ENCODE measurements around the gene MRPS34. TPM values are rescaled to one million over a fixed set of nuclear protein-coding genes. Genes with fewer than 3 reads are reported as not detected.

MRPS34 gene
- total RNA-seq, 4 donors from 2014 or later, result 65.4 to 120 (median 90.0) TPM

GRCh38 chr16:1763521-1764511, 9.1 kb downstream of the MRPS34 start:
- peak in 1 of 2 donors; percentile 15 for ATAC-seq
- Histone ChIP-seq H3K9me3 (no peaks in the 10 kb centered on the region), H3K27me3 (no peaks in the 10 kb centered on the region), H3K36me3 (peaks cover 0 to 80% of the 10 kb centered on the region in 2 donors), H3K4me3 (no peak overlapping the region), H3K27ac (no peak overlapping the region), H3K4me1 (no peaks in the 10 kb centered on the region)
- TF ChIP-seq POLR2A (IDR thresholded peaks at IDR 0.05) (no peak), CTCF (IDR thresholded peaks at IDR 0.05 in 4 of 5, conservative IDR thresholded peaks at IDR 0.05 in 1 of 5) (peak in 1 of 5 experiments; percentile 18)
- intact Hi-C loops (cut with DNase I; ENCODE audit: low total_unique reads) (loop anchor here (5.0 kb wide), 1 partner anchor 337 kb away; no protein-coding TSS in a partner anchor), in situ Hi-C loops (cut with MboI; ENCODE audit: low sequenced_read_pairs in 4 of 4) (no loop called here)
- DNase-seq, result no peak

DNA sequence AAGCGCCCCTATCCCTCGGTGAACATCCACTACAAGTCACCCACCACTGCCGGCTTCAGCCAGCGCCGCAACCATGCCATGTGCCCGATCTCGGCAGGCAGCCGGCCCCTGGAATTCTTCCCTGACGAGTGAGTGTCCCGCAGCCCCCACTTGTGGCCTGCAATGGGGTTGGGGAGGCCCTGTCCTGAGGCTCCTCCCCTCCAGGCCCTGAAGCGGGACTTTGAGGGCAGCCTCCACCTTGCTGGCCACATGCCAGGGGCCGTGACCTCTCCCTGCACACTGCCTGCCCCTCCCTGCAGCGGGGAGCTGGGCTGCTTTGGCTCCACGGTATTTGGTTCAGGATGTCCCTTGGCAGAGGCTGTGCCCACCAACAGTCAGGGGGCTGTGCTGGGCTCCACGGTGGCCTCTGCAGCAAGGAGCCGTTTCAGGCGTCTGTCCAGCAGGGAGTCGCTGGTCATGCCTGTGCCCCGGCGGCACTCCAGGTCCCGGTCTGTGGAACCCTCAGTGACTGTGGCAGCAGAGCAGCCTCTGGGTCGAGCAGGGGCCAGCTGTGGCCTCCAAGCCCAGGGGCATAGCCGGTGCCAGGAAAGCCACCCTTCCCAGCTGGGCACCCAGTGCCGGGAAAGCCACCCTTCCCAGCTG, 9.9 kb downstream of the MRPS34 start:
- in situ Hi-C loops (cut with MboI; ENCODE audit: low sequenced_read_pairs in 4 of 4) (no loop called here), intact Hi-C loops (cut with DNase I; ENCODE audit: low total_unique reads) (loop anchor here (5.0 kb wide), 1 partner anchor 336 kb away; no protein-coding TSS in a partner anchor)
- Histone ChIP-seq H3K27me3 (no peaks in the 10 kb centered on the region), H3K4me3 (no peak overlapping the region), H3K4me1 (no peaks in the 10 kb centered on the region), H3K36me3 (peaks cover 0 to 79% of the 10 kb centered on the region in 2 donors), H3K27ac (no peak overlapping the region), H3K9me3 (no peaks in the 10 kb centered on the region)
- TF ChIP-seq POLR2A (IDR thresholded peaks at IDR 0.05) (no peak), CTCF (IDR thresholded peaks at IDR 0.05 in 4 of 5, conservative IDR thresholded peaks at IDR 0.05 in 1 of 5) (no peak)
- DNase-seq, result no peak
- ATAC-seq, result no peak

- no peak overlapping the region for H3K27ac ChIP-seq
- TF ChIP-seq CTCF (IDR thresholded peaks at IDR 0.05 in 4 of 5, conservative IDR thresholded peaks at IDR 0.05 in 1 of 5) (no peak), POLR2A (IDR thresholded peaks at IDR 0.05) (no peak)
- DNase-seq (no peak), ATAC-seq (no peak)
- no peaks in the 10 kb centered on the region for H3K9me3 ChIP-seq
- H3K4me3 ChIP-seq, result no peak overlapping the region
- in situ Hi-C loops (cut with MboI; ENCODE audit: low sequenced_read_pairs in 4 of 4) (no loop called here), intact Hi-C loops (cut with DNase I; ENCODE audit: low total_unique reads) (loop anchor here (5.0 kb wide), 1 partner anchor 335 kb away; no protein-coding TSS in a partner anchor)
- H3K36me3 ChIP-seq, result peaks cover 0 to 79% of the 10 kb centered on the region in 2 donors
- H3K27me3 ChIP-seq, result no peaks in the 10 kb centered on the region
- no peaks in the 10 kb centered on the region for H3K4me1 ChIP-seq
These were observed 10.6 kb downstream of the MRPS34 start for GRCh38 chr16:1762196-1762878.

DNA sequence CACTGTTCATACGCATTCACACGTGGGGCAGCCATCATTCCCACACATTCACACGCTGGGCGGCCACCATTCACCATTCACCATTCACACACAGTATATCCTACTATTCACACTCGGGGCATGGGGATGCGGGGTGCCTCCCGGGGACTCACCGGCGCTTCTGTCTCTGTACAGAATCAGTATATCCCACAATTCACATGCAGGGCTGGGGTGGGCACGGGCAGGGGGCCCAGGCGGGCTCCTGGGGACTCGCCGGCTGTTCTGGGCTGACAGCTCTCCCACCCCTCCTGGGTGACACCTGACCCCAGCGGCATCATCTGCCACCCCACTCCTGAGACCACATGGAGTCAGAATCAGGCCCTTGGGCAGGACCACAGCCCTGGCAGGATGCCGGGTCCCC, 11.2 kb downstream of the MRPS34 start:
- in situ Hi-C loops (cut with MboI; ENCODE audit: low sequenced_read_pairs in 4 of 4), result no loop called here
- no peak for ATAC-seq
- intact Hi-C loops (cut with DNase I; ENCODE audit: low total_unique reads), result loop anchor here (5.0 kb wide), 1 partner anchor 334 kb away; no protein-coding TSS in a partner anchor

More for the DNA sequence above, 11.2 kb downstream of the MRPS34 start:
- H3K27me3 ChIP-seq, result no peaks in the 10 kb centered on the region
- peaks cover 0 to 73% of the 10 kb centered on the region in 2 donors for H3K36me3 ChIP-seq
- H3K4me3 ChIP-seq, result no peak overlapping the region
- no peaks in the 10 kb centered on the region for H3K9me3 ChIP-seq
- H3K4me1 ChIP-seq, result no peaks in the 10 kb centered on the region
- DNase-seq, result no peak
- no peak overlapping the region for H3K27ac ChIP-seq
- TF ChIP-seq POLR2A (IDR thresholded peaks at IDR 0.05) (no peak), CTCF (IDR thresholded peaks at IDR 0.05 in 4 of 5, conservative IDR thresholded peaks at IDR 0.05 in 1 of 5) (no peak)

Measured in gastrocnemius medialis (tissue), 4 donors.